ENCODE measurements around the gene BDP1. TPM values are rescaled to one million over a fixed set of nuclear protein-coding genes. Genes with fewer than 3 reads are reported as not detected.
"Not testable (repeated sequence)": the region's sequence is repeated elsewhere in the genome, so short reads cannot be mapped to it uniquely, and the experiment has no call there.

The BDP1 gene
- total RNA-seq, 2 experiments from 2014 or later: 26.7 to 28.1 TPM

DNA sequence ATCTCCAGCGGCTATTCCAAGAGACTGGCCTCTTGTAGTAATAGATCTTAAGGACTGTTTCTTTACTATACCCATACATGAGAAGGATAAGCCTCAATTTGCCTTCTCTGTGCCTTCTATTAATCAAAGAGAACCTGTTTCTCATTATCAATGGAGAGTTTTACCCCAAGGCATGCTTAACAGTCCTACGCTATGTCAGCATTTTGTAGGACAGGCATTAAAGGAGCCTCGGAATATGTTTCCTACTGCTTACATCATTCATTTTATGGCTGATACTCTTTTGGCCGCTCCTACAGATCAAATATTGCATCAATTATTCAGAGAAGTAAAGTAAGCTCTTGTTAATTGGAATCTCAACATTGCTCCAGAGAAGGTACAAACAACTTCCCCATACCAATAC lies 120.1 kb downstream of the BDP1 start:
- DNase-seq, H3K27ac Mint-ChIP-seq, H3K27me3 Mint-ChIP-seq, H3K4me3 Mint-ChIP-seq, H3K9me3 Mint-ChIP-seq, H3K4me1 Mint-ChIP-seq: not testable (repeated sequence)
- H3K36me3 Mint-ChIP-seq: peaks cover 30% of the 10 kb centered on the region

DNA sequence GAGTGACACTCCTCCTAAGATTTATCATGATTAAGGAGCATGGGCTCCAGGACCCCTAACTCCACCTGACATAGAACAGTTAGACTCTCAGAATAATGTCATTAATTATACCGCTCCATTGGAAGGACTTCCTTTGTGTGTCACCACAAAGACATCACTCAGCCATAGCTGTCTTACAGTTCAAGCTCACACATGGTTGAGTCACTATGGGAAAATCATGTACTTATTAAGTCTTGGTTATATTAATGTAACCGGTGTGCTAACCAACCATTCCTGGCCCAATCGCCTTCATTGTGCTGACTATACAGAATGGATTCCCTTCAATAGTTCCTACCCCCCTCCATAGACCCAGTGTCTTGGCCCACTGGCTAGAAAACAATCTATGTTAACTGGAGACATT lies 120.8 kb downstream of the BDP1 start:
- no peak overlapping the region for H3K4me3 Mint-ChIP-seq
- H3K36me3 Mint-ChIP-seq: peaks cover 30% of the 10 kb centered on the region
- no peak overlapping the region for H3K27ac Mint-ChIP-seq

GRCh38 chr5:71577839-71578238 lies 122.4 kb downstream of the BDP1 start:
- not testable (repeated sequence) for H3K9me3 Mint-ChIP-seq, DNase-seq, H3K4me1 Mint-ChIP-seq, H3K27ac Mint-ChIP-seq, H3K4me3 Mint-ChIP-seq, H3K27me3 Mint-ChIP-seq
- peaks cover 30% of the 10 kb centered on the region for H3K36me3 Mint-ChIP-seq

More for the DNA sequence above, 120.8 kb downstream of the BDP1 start:
- H3K27me3 Mint-ChIP-seq: no peaks in the 10 kb centered on the region
- no peak for DNase-seq
- H3K4me1 Mint-ChIP-seq: no peaks in the 10 kb centered on the region
- H3K9me3 Mint-ChIP-seq: peaks cover 6% of the 10 kb centered on the region

- Mint-ChIP-seq H3K27me3 (no peaks in the 10 kb centered on the region), H3K4me1 (peaks cover 5% of the 10 kb centered on the region), H3K9me3 (peaks cover 2% of the 10 kb centered on the region), H3K4me3 (no peak overlapping the region), H3K27ac (no peak overlapping the region), H3K36me3 (peaks cover 14% of the 10 kb centered on the region)
- DNase-seq: no peak
Measured at GRCh38 chr5:71582945-71583584, 127.6 kb downstream of the BDP1 start.

DNA sequence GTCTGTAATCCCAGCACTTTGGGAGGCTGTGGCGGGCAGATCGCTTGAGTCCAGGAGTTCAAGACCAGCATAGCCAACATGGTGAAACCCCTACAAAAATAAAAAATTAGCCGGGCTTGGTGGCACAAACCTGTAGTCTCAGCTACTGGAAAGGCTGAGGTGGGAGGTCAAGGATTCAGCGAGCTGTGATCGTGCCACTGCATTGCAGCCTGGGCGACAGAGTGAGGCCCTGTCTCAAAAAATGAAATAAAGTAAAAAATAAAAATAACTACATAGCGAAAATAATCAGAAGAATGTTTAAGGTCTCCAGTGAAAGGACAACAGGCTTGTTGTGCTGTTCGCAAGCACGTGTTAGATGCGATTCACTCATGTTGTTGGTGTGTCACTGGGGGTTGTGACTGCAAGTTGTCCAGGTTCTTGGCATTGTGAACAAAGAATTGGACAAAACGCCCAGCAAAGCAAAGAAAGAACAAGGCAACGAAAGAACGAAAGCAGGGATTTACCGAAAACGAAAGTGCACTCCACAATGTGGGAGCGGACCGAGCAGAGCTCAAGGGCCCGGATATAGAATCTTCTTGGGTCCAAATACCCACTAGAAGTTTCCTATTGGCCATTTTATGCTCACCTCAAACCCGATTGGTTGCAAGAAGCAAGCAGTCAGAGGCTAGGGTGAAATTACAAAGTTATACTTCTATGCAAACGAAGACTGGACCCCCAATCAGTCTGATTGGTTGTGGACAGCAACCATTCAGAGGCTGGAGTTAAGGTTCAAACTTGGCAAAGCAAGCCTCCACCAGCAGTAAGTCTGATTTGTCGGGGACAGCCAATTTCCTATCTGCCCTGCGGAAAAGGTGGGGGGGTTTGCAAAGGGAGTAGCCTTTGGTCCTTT lies 130.8 kb downstream of the BDP1 start:
- DNase-seq: peak; percentile 25

GRCh38 chr5:71586941-71587765 lies 131.7 kb downstream of the BDP1 start, which contains the start of gene MCCC2:
TSS of gene MCCC2 (plus strand) at chr5:71587340. CDS start at chr5:71587426, 86 bp downstream.
- H3K4me1 Mint-ChIP-seq: peaks cover 33% of the 10 kb centered on the region
- H3K36me3 Mint-ChIP-seq: peaks cover 29% of the 10 kb centered on the region
- H3K27ac Mint-ChIP-seq: peak within 1 kb of the TSS; percentile 99
- DNase-seq: peak; percentile 98
- no peaks in the 10 kb centered on the region for H3K27me3 Mint-ChIP-seq
- H3K4me3 Mint-ChIP-seq: peak within 1 kb of the TSS; percentile 97
- H3K9me3 Mint-ChIP-seq: peaks cover 3% of the 10 kb centered on the region

More for the DNA sequence above, 130.8 kb downstream of the BDP1 start:
- Mint-ChIP-seq H3K9me3 (peaks cover 3% of the 10 kb centered on the region), H3K4me3 (peak overlapping the region; percentile 97), H3K36me3 (peaks cover 29% of the 10 kb centered on the region), H3K4me1 (peaks cover 33% of the 10 kb centered on the region), H3K27ac (peak overlapping the region; percentile 99), H3K27me3 (no peaks in the 10 kb centered on the region)

DNA sequence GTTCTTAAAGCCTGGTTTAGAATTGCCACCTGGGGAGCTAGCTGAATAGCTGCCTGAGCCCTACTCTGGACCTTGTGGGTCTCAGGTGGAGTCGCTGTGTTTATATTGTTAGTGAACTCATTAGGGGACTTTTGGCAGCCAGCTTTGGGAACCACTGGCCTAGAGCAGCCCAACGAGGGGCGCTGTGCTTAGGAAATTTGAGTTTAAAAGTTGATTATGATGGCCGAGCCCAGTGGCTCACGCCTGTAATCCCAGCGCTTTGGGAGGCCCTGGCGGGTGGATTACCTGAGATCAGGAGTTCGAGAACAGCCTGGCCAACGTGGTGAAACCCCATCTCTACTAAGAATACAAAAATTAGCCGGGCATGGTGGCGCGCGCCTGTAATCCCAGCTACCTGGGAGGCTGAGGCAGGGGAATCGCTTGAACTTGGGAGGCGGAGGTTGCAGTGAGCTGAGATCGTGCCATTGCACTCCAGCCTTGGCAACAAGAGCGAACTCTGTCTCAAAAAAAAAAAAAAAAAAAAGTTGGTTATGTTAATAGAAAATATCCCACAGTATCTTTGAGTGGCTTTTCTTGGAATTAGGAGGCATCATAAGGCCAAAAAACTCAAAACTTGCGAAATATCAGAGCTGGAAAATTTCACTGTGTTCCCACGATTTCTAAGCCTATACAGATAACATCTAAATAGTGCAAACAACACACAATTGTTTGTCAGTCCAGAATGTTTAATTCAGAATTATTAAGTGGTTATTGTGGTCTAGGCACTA lies 132.5 kb downstream of the BDP1 start:
- Mint-ChIP-seq H3K9me3 (peaks cover 3% of the 10 kb centered on the region), H3K4me1 (peaks cover 33% of the 10 kb centered on the region), H3K36me3 (peaks cover 32% of the 10 kb centered on the region), H3K4me3 (peak overlapping the region; percentile 97), H3K27me3 (no peaks in the 10 kb centered on the region), H3K27ac (peak overlapping the region; percentile 99)
- DNase-seq: no peak

DNA sequence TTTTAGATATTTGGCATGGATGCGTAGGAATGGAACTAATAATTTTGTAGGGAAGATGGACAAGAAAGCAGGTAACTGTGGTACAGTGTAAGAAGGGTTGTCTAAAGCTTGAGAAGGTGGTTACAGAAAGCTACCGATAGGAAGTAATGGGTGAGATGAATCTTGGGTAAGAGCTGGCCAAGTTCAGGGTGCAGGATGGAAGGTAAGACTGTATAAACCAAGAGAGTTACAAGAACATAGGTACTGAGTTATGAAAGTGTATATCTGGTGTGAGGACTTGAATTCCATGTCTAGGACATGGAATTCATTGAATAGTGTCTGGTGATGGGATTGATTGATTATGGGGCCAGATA lies 133.1 kb downstream of the BDP1 start:
- Mint-ChIP-seq H3K9me3 (peaks cover 3% of the 10 kb centered on the region), H3K27me3 (no peaks in the 10 kb centered on the region), H3K4me3 (peak overlapping the region; percentile 97), H3K36me3 (peaks cover 32% of the 10 kb centered on the region), H3K4me1 (peaks cover 33% of the 10 kb centered on the region), H3K27ac (peak overlapping the region; percentile 51)
- no peak for DNase-seq

DNA sequence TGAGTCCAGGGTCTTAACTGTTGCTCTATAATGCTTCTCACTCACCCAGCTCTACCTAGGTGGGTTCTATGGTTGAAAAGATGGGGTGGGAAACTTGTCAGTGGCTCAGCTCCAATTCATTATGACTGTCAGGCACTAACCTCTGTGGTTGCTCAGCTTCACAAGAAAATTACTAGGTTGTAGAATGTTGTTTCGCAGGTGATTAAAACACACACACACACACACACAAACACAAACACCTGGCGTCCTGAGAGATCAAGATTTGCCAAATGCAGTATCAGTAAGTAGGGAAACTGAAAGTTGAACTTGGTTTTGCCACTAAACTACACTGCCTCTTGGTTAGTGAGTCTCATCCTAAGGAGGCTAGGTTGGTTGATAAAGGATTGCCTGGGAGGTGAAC lies 134.5 kb downstream of the BDP1 start:
- Mint-ChIP-seq H3K27me3 (no peaks in the 10 kb centered on the region), H3K9me3 (peaks cover 3% of the 10 kb centered on the region), H3K36me3 (peaks cover 30% of the 10 kb centered on the region), H3K4me3 (peak overlapping the region; percentile 47), H3K4me1 (peaks cover 33% of the 10 kb centered on the region), H3K27ac (peak overlapping the region; percentile 53)
- no peak for DNase-seq

DNA sequence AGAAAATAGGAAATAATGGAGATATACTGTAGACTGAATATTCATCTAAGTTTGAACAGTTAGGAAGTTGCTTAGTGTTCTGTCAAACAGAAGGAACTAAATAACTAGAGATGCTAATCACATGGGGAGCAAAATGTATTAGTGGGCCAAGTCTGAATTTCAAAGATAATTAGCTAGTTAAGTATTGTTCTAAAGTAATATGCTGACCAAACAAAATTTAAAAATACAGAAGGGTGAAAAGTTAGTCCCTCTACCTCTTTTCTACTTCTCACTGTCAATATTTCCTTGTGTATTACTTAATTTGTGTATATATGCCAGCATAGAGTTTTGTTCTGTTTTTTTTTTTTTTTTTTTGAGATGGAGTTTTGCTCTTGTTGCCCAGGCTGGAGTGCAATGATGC lies 135.6 kb downstream of the BDP1 start:
- H3K36me3 Mint-ChIP-seq: peaks cover 33% of the 10 kb centered on the region

DNA sequence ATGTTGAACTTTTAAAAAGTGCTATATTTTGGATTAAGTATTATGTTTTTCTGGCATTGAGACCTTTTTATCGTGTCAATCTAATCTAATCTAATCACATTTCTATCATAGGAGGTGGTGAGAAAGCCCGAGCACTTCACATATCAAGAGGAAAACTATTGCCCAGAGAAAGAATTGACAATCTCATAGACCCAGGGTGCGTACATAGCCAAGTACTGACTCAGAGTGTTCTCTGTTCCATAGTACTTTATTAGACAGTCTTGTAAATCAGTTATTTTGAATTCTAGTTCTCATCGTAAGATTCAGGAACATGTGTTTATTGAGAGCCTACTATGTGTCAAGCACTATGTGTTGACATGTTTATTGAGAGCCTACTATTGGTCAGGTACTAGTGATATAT lies 140.7 kb downstream of the BDP1 start:
- H3K4me3 Mint-ChIP-seq: no peak overlapping the region
- peaks cover 34% of the 10 kb centered on the region for H3K36me3 Mint-ChIP-seq
- H3K9me3 Mint-ChIP-seq: no peaks in the 10 kb centered on the region
- H3K27ac Mint-ChIP-seq: no peak overlapping the region
- DNase-seq: no peak
- H3K27me3 Mint-ChIP-seq: no peaks in the 10 kb centered on the region
- H3K4me1 Mint-ChIP-seq: peaks cover 16% of the 10 kb centered on the region

More for the DNA sequence above, 135.6 kb downstream of the BDP1 start:
- Mint-ChIP-seq H3K27me3 (no peaks in the 10 kb centered on the region), H3K27ac (no peak overlapping the region), H3K4me3 (no peak overlapping the region), H3K4me1 (peaks cover 33% of the 10 kb centered on the region), H3K9me3 (peaks cover 3% of the 10 kb centered on the region)
- no peak for DNase-seq

- no peaks in the 10 kb centered on the region for H3K27me3 Mint-ChIP-seq
- H3K36me3 Mint-ChIP-seq: peaks cover 35% of the 10 kb centered on the region
- H3K27ac Mint-ChIP-seq: no peak overlapping the region
- H3K4me1 Mint-ChIP-seq: peaks cover 22% of the 10 kb centered on the region
- H3K4me3 Mint-ChIP-seq: no peak overlapping the region
- no peak for DNase-seq
- no peaks in the 10 kb centered on the region for H3K9me3 Mint-ChIP-seq
Measured at GRCh38 chr5:71597001-71597400, 141.6 kb downstream of the BDP1 start.

- H3K4me1 Mint-ChIP-seq: peaks cover 35% of the 10 kb centered on the region
- DNase-seq: no peak
- peaks cover 50% of the 10 kb centered on the region for H3K36me3 Mint-ChIP-seq
- peak overlapping the region; percentile 95 for H3K27ac Mint-ChIP-seq
- no peaks in the 10 kb centered on the region for H3K9me3 Mint-ChIP-seq
- peak overlapping the region; percentile 22 for H3K4me3 Mint-ChIP-seq
- no peaks in the 10 kb centered on the region for H3K27me3 Mint-ChIP-seq
Measured at GRCh38 chr5:71600783-71601182, 145.3 kb downstream of the BDP1 start.

Measured in activated naive CD8-positive, alpha-beta T cell treated with anti-CD3 and anti-CD28 coated beads for 36 hours (primary cell).